Fibroblast of the aortic adventitia (primary cell): ENCODE measurements around the gene KRT32. TPM values are rescaled to one million over a fixed set of nuclear protein-coding genes. Genes with fewer than 3 reads are reported as not detected.

Experiments used
- DNase-seq: peaks from one replicate; pipeline ENCODE4 v3.0.0-alpha.2; 2010; ENCODE audit warnings: low read depth
- H3K4me3 ChIP-seq: 2 replicates; pipeline ENCODE4 v1.5.1; 2011; ENCODE audit warnings: low read depth, mild to moderate bottlenecking, control low read depth, low read length, moderate library complexity
- CTCF ChIP-seq: IDR thresholded peaks from 2 replicates; pipeline ENCODE4 v1.5.1; 2011; ENCODE audit warnings: mild to moderate bottlenecking, low read length, control low read depth, inconsistent platforms; ENCODE audit not compliant: insufficient read depth
- total RNA-seq: library from RNA; depleted of rRNA; stranded (reverse); fragments of >200 nt; gene quantifications from 2 replicates; pipeline ENCODE4 v1.2.3, GENCODE V29; 2012; ENCODE audit warnings: low replicate concordance

KRT32 gene
- total RNA-seq, 1 donor = 0.09 TPM

DNA sequence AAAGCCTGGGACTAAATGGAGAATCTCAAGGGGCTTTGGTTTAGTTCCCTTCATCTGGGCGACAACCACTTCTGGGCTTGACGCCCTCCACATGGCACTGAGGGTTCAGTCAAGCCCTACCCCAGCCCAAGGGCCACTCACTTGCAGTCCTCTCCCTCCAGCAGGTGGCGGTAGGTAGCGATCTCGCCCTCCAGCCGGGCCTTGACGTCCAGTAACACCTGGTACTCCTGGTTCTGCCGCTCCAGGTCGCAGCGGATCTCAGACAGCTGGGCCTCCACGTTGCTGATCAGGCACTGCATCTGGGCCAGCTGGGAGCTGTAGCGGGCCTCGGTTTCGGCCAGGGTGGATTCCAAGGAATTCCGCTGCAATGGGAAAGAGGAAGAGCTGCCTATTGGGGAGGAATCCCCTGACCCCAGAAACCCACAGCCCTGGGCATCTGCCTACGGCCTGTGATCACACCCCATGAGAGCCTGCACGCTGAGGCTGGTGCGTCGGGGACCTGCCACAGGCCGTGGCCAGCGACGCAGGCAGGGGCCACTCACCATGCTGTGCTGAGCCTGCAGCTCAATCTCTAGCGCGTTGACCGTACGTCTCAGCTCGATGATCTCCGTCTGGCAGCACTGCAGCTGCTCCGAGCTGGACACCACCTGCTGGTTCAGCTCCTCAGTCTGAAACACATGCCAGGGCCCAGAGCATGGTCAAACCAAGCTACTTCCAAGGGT lies 19.8 kb upstream of the KRT32 start:
- H3K4me3 ChIP-seq = no peak overlapping the region
- no peak for DNase-seq
- peak; percentile 35 for TF ChIP-seq CTCF

DNA sequence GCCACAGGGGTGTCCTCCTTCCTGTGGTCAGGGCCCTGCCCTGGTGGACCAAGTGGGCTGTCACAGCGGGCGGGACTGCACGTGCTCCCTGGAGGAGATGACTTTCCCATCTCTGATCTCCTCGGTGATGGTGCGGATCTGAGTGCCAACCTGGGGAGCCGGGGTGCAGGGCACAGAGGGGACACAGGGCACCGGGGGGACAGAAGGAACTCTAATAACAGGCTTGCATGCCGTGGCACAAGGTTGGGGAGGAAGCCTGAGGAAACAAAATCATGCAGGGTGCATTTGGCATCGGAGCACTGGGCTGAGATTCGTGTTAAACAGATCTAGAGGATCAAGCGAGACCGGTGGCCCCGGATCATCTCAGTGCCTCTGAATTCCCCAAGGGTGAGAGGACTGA lies 19.1 kb upstream of the KRT32 start:
- no peak overlapping the region for H3K4me3 ChIP-seq
- no peak for TF ChIP-seq CTCF
- DNase-seq = no peak

DNA sequence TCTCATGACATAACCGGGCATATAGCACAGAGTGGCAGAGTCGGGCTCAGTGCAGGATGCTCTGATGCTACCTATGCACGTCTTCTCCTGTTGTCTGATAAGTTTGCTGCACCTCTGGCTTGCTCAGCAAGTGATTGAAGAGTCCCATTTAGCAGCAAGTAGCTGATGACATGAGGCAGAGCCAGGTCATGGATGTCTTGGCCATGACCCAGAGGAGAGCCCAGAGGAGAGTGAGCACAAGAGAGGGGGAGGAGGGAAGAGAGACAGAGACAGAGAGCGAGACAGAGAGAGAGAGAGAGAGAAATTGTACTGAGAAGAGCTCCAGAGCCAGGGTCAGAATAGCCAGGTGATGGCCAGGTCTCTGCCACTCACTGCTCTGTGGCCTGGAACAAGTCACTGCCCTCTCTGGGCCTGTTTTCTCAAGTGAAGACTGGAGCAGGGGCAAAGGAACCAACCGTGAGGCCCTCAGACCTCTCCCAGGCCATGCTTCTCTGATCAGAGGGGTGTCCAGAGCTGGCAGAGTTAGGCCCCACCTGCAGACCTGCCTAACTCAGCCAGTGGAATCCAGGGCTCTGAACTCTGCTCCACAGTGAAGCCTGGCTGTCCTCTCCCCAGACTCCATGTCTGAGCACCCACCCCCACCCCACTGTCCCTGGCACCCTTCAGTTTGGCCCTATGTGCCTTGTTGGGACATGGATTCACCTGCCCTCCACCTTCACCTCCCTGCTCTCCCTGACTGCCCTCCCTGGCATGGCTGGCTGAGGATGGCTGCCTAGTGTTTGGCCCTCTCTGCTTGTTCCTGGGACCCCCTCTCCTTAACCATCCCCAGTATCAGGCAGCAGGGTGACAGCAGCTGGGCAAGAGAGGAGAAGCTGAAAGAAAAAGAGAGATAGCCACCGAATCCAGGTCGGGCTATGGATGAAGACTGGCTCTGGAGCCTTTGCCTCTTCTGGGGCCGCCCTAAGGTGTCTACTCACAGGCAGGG lies 18.0 kb upstream of the KRT32 start:
- TF ChIP-seq CTCF = no peak
- DNase-seq = no peak
- no peak overlapping the region for H3K4me3 ChIP-seq

DNA sequence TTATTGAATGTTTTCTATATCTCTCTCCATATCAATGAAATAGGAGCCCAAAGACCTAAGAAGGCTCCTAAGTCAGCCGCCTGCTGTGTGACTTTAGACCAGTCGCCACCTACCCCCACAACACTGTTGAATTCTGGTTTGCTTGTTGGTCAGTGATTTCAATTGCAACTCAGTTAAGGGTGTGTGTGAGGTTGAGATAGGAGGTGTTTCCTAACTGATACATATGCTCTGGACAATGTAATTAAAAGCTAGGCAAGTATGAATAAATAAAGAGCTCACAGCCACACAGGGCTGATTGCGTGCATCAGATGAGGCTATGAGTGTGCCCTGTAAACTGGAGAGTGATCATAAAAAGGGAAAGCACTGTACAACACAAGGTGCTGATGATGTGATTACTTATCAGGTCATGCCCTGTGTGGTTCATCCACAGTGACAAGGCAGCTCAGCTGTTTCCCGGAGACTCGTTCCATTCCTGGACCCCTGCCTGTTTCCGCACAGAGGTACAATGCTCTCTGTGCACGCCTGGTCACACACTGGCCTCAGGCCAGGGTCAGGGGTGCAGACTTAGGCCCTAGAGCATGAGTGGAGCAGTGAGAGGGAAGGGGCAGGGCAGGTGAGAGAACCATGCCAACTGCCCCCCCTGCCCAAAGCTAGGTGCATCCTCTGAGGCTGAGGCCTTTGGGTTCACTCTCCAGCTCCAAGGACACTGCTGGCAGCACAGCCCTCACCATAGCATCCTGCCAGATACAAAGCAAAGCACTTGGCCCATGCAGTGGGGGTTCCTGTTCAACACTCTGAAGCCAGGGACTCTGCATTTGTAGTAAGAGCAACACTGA lies 17.0 kb upstream of the KRT32 start:
- TF ChIP-seq CTCF = no peak
- DNase-seq = no peak
- no peak overlapping the region for H3K4me3 ChIP-seq

DNA sequence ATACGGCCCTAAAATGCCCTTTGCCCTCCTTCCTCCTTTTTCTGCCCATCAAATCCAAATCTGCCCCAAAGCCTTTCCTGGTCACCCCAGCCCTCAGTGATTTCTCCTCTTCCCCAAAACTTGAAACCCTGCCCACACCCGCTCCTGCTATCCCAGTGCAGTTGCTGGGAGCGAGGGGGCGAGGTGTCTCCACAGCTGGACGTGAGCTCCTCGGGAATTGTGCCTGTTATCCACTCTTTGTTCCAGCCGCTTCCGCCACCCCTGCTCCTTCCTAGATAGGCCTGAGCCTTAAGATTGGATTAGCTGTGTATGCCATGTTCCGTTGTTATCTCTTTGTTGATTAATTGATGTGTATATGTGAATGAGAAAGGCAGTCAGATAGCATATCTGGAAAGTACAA lies 16.3 kb upstream of the KRT32 start:
- no peak for TF ChIP-seq CTCF
- DNase-seq = no peak
- H3K4me3 ChIP-seq = no peak overlapping the region

GRCh38 chr17:41481036-41481435 lies 13.8 kb upstream of the KRT32 start, which contains the start of gene KRT35:
TSS of gene KRT35 (minus strand) at chr17:41481151. CDS start at chr17:41481097, 54 bp downstream.
- no peak for DNase-seq
- H3K4me3 ChIP-seq = no peak within 1 kb of the TSS
- TF ChIP-seq CTCF = no peak
